Body of pancreas (tissue), 4 donors: Measurements from ENCODE around the gene HAND1.

Experiments used
- CTCF ChIP-seq, 7 experiments: fragments of 450-650 bp in 4 of 7; fragments of 200-600 bp in 3 of 7; sonication (generic) in 3 of 7; IDR thresholded peaks; one replicate each; pipeline ENCODE4 v1.5.1; 2016 to 2019; ENCODE audit warnings: antibody characterized with exemption in 7 of 7
- POLR2A ChIP-seq, 3 donors: fragments of 450-650 bp; IDR thresholded peaks; one replicate each; pipeline ENCODE4 v1.6.1; 2016; ENCODE audit warnings: antibody characterized with exemption in 3 of 3, mild to moderate bottlenecking in 2 of 3

- TF ChIP-seq CTCF (IDR thresholded peaks at IDR 0.05) (no peak), POLR2A (IDR thresholded peaks at IDR 0.05) (no peak)
These were observed 23.5 kb upstream of the HAND1 start for GRCh38 chr5:154501566-154501965.
